Stimulated activated naive B cell treated with anti-CD40 and anti-IgM and Interleukin-4, amounts not matched to agents 10 μg/mL and 1 μg/mL and 100 μg/mL, for 72 hours (primary cell): ENCODE results near the gene CDH23.
A peak's percentile ranks its signal among the peaks of the same experiment; 100 is the strongest.
"Not testable (repeated sequence)": the region's sequence is repeated elsewhere in the genome, so short reads cannot be mapped to it uniquely, and the experiment has no call there.

ENCODE experiments used
- ATAC-seq, 2 donors: fragments of 150-1000 bp; cut with Tn5 transposase; replicated peaks; 2 replicates each; pipeline ENCODE4 v1.10.0; 2021; ENCODE audit warnings: moderate library complexity in 1 of 2
- DNase-seq: peaks from one replicate; pipeline ENCODE4 v3.0.0; 2021
- H3K27ac Mint-ChIP-seq: one replicate; pipeline ENCODE4 v1.8.0; 2022; ENCODE audit warnings: mild to moderate bottlenecking, mixed read lengths
- H3K27me3 Mint-ChIP-seq, 2 donors: one replicate each; pipeline ENCODE4 v1.8.0; 2022; ENCODE audit warnings: mixed read lengths in 2 of 2
- H3K36me3 Mint-ChIP-seq, 2 donors: one replicate each; pipeline ENCODE4 v1.8.0; 2022; ENCODE audit warnings: mixed read lengths in 2 of 2, mild to moderate bottlenecking in 1 of 2
- H3K4me1 Mint-ChIP-seq, 2 donors: one replicate each; pipeline ENCODE4 v1.8.0; 2022; ENCODE audit warnings: mixed read lengths in 2 of 2, mild to moderate bottlenecking in 1 of 2
- H3K4me3 Mint-ChIP-seq, 2 donors: one replicate each; pipeline ENCODE4 v1.8.0; 2022; ENCODE audit warnings: mild to moderate bottlenecking in 2 of 2, mixed read lengths in 2 of 2, moderate library complexity in 1 of 2
- H3K9me3 Mint-ChIP-seq, 2 donors: one replicate each; pipeline ENCODE4 v1.8.0; 2022; ENCODE audit warnings: mixed read lengths in 2 of 2, mild to moderate bottlenecking in 1 of 2

The CDH23 gene

DNA sequence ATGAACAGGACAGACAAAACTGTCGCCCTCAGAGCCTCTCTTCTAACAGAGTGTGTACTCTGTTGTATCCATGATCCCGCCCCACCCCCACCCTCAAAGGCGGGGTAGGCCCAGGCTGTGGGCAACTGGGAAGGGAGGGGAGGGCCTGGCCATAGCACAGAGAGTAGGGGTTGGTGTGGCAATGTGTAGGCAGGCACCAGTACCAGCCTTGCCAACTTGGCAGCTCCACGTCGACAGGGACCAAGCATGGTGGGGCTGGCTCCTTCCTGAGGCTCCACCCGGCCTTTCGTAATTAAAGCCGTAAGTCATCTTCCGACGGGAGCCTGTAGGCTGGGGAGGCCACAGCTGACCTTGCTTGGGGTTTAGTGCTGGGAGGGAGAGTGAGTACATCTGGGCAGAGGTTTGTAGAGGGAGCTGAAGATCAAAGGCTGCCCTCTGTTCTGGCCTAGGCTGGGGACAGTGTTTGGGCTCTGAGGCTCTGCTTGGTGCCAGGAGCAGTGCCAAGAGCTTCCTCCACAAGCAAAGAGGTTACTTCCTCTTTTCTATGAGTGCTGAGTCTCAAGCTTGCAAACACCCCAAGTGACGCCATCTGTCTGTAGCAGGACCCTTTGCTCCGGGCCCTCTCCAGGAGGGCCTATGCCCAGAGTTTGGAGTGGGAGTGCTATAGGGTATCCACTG is 201.2 kb downstream of the CDH23 start:
- H3K27ac Mint-ChIP-seq, result peak overlapping the region; percentile 47
- ATAC-seq (peak; percentile 95 to 97), DNase-seq (peak; percentile 19)
- H3K9me3 Mint-ChIP-seq, result no peaks in the 10 kb centered on the region
- H3K4me3 Mint-ChIP-seq, result no peak overlapping the region
- H3K36me3 Mint-ChIP-seq, result no peaks in the 10 kb centered on the region
- peaks cover 0 to 6% of the 10 kb centered on the region in 2 donors for H3K27me3 Mint-ChIP-seq
- H3K4me1 Mint-ChIP-seq, result peaks cover 5 to 10% of the 10 kb centered on the region in 2 donors

DNA sequence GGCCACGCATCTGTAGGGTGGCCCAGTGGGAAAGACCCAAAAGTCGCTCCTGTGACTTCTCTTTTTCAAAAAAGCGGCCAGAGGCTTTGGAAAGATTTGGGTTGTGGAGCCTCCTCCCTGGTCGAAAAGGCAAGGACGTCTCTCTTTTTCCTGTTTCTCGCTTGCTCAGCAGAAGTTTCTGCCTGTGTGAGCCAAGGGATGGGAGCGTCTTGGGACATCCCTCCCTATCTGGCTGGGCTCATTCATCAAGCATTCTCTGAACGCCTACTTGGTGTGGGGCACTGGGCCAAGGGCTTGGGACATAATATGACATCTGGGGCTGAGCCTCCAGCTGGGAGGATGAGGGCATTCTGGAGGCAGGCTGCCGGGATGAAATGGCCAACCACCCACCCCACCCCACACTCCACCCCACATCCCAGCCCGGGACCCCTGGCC is 201.9 kb downstream of the CDH23 start:
- no peaks in the 10 kb centered on the region for H3K9me3 Mint-ChIP-seq
- H3K4me1 Mint-ChIP-seq, result peaks cover 5 to 10% of the 10 kb centered on the region in 2 donors
- H3K27ac Mint-ChIP-seq, result no peak overlapping the region
- DNase-seq (no peak), ATAC-seq (no peak)
- no peaks in the 10 kb centered on the region for H3K36me3 Mint-ChIP-seq
- H3K27me3 Mint-ChIP-seq, result peaks cover 0 to 6% of the 10 kb centered on the region in 2 donors
- H3K4me3 Mint-ChIP-seq, result no peak overlapping the region

DNA sequence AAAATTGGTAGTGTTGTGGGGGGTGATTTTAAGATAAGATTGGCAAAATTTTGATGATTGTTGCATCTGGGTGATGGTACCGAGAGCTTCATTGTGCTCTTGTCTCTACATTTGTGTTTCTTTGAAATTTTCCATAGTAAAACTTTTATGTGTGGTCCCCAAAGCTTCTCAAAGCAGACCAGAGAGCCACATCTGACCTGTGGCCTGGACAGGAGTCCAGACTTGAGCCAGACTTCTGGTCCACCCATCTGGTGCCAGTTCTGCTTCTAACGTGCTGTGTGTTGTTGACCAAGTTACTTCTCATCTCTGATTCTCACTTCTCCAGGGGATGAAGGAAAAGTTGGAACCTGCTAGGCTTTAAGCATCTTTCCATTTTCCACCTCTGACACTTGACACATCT is 202.8 kb downstream of the CDH23 start:
- DNase-seq (no peak), ATAC-seq (no peak)
- H3K36me3 Mint-ChIP-seq, result no peaks in the 10 kb centered on the region
- H3K27me3 Mint-ChIP-seq, result peaks cover 0 to 9% of the 10 kb centered on the region in 2 donors
- H3K4me1 Mint-ChIP-seq, result peaks cover 5 to 10% of the 10 kb centered on the region in 2 donors
- no peak overlapping the region for H3K27ac Mint-ChIP-seq
- H3K4me3 Mint-ChIP-seq, result no peak overlapping the region
- no peaks in the 10 kb centered on the region for H3K9me3 Mint-ChIP-seq

DNA sequence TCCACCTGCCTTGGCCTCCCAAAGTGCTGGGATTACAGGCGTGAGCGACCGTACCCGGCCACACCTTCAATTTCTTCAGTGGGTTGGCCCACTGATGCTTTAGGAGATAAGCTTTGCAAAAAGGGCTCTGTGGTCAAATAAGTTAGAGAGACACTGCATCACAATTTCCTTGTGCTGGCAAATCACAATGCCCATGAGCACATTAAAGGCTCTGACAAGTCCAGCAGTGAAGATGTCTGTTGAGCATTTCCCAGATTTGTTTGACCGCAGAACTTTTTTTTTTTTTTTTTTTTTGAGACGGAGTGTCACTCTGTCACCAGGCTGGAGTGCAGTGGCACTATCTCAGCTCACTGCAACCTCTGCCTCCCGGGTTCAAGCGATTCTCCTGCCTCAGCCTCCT is 203.5 kb downstream of the CDH23 start:
- not testable (repeated sequence) for H3K4me1 Mint-ChIP-seq, ATAC-seq, H3K36me3 Mint-ChIP-seq, DNase-seq, H3K27me3 Mint-ChIP-seq, H3K27ac Mint-ChIP-seq, H3K4me3 Mint-ChIP-seq, H3K9me3 Mint-ChIP-seq

DNA sequence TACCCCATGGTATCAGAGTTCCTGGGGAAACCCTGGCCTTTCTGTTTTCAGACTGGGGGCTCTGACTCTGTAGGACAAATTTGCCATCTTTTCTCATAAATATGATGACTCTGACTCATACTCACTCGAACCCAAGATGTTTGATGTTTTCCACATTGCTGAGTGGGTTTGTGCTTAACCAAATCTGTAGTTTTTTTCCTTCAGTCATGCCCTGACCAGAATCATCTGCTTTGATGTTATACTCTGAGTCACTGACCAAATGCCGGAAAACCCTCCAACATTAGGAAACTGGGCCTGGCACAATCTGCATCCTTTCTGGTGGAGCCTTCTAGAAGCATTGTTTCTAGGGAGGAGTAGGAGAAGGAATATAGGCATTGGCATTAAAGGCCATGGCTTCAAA is 204.1 kb downstream of the CDH23 start:
- Mint-ChIP-seq H3K27me3 (peaks cover 0 to 6% of the 10 kb centered on the region in 2 donors), H3K36me3 (no peaks in the 10 kb centered on the region), H3K4me1 (peaks cover 5 to 10% of the 10 kb centered on the region in 2 donors), H3K27ac (no peak overlapping the region), H3K4me3 (no peak overlapping the region), H3K9me3 (no peaks in the 10 kb centered on the region)
- DNase-seq (no peak), ATAC-seq (no peak)

DNA sequence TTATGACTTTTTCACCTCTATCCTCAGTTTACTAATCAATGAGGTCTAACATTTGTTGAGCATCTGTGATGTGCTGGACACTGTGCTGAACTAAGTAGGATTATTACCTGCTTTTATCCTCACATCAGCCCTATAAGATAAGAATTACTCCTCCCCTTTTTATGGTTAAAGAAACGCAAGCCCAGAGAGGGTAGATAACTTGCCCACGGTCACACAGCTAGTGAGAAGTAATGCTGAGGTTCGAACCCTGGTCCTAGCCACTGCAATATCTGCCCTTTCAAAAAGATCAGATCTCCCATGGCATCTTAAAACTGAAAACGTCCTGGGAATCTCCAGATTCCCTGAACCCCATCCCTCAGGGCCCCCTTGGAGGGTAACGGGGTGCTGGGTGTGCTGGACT is 204.6 kb downstream of the CDH23 start:
- no peaks in the 10 kb centered on the region for H3K36me3 Mint-ChIP-seq
- peaks cover 0 to 6% of the 10 kb centered on the region in 2 donors for H3K27me3 Mint-ChIP-seq
- H3K27ac Mint-ChIP-seq, result no peak overlapping the region
- H3K4me1 Mint-ChIP-seq, result peaks cover 5 to 10% of the 10 kb centered on the region in 2 donors
- H3K9me3 Mint-ChIP-seq, result no peaks in the 10 kb centered on the region
- ATAC-seq (no peak), DNase-seq (no peak)
- no peak overlapping the region for H3K4me3 Mint-ChIP-seq

DNA sequence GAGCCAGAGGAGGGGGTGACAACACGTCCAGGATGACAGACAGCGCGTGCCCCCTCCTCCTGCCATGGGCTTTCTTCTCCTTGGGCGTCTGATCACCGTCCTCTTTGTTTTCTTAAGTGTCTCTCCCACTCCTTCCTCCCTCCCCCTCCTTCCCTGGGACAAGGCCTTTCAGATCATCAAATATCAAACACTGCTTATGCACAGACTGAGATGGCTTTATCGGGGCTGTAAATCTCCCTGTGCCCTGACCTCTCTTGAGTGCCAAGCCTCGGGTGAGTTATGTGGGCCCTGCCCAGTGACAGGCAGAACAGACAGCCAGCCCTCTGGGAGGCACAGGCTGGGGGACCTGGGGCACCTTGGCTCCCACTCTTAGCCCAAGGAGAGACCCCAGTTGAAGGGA is 206.4 kb downstream of the CDH23 start:
- ATAC-seq, result no peak
- Mint-ChIP-seq H3K27ac (no peak overlapping the region), H3K4me3 (no peak overlapping the region), H3K9me3 (no peaks in the 10 kb centered on the region), H3K36me3 (no peaks in the 10 kb centered on the region), H3K27me3 (peaks cover 0 to 6% of the 10 kb centered on the region in 2 donors), H3K4me1 (peaks cover 3 to 6% of the 10 kb centered on the region in 2 donors)
- DNase-seq, result no peak

DNA sequence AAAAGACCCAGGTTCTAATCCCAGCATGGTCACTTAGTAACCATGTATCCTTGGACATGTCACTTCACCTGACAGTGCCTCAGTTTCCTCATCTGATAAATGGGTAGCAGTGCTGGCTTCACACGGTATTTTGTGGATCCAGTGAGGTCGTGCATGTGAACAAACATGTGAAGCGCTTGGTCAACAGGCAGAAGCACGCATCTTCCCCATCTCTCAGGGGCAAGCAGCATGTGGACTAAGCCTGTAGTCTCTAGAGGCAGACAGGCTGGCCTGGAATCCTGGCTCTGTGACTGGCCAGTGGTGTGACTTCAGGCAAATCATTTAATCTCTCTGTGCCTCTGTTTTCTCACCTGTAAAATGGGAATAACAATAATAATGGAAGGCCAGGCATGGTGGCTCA is 207.0 kb downstream of the CDH23 start:
- no peaks in the 10 kb centered on the region for H3K9me3 Mint-ChIP-seq
- ATAC-seq (no peak), DNase-seq (no peak)
- no peaks in the 10 kb centered on the region for H3K4me1 Mint-ChIP-seq
- H3K36me3 Mint-ChIP-seq, result no peaks in the 10 kb centered on the region
- H3K4me3 Mint-ChIP-seq, result no peak overlapping the region
- H3K27me3 Mint-ChIP-seq, result peaks cover 0 to 6% of the 10 kb centered on the region in 2 donors
- no peak overlapping the region for H3K27ac Mint-ChIP-seq

DNA sequence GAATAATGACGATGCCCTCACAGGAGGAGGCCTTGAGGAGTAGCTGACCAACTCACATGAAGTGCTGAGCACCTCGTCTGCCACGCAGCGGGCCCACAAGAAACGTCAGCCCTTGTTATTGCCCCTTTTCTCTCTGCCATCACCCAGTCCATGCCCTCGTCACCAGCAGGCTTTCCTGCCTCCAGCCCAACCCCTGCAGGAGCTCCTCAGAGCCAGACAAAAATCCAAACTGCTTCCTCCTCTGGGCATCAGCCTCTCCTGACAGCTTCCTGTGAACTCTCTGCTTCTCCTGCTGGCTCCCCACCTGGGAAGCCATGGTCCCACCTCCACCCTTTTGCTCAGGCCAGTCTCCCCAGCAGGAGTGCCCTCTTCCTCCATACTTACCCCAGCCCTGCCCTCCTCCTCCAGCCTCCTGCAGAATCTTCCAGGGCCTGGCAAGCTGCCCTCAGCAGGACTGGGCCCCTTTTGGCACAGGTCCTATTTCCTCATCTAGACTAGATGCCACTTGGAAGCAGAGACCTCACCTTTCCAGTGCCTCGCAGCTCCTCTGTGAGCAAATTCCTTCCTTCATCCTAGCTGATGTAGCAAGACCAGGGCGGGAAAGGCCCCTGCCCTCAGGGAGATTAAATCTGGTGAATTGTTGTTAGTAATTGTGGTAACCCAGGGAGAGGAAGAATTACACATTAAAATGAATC is 207.8 kb downstream of the CDH23 start:
- no peak overlapping the region for H3K27ac Mint-ChIP-seq
- H3K4me1 Mint-ChIP-seq, result peaks cover 4% of the 10 kb centered on the region in 2 donors
- no peak overlapping the region for H3K4me3 Mint-ChIP-seq
- DNase-seq, result no peak
- ATAC-seq, result no peak
- no peaks in the 10 kb centered on the region for H3K36me3 Mint-ChIP-seq
- no peaks in the 10 kb centered on the region for H3K9me3 Mint-ChIP-seq
- peaks cover 5 to 10% of the 10 kb centered on the region in 2 donors for H3K27me3 Mint-ChIP-seq

DNA sequence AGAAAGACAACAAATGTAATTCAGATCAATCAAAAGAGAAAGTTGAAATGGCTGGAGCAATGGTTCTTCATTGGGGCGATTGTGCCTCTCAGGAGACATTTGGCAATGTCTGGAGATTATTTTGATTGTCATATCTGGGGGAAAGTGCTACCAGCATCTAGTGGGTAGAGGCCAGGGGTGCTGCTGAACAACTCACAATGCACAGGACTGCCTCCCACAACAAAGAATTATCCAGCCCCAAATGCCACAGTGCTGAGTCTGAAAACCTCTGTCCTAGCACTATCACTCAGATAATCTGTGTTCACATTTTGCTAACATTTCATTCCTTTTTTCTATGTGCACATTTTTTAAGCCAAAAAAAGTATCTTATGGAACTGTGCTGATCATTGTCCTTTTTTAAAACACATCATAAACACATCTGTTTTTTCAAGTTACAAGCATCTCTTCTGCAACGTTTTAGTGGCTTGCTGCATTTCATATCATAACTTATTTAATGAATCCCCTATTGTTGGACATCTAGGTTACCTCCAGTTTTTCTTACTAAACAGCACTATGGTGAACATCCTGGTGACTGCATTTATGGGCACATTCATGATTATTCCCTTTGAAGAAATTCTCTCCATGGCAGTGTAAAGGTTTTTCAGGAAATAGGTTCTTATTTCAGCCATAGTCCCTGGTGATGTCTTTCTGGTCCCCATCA is 208.7 kb downstream of the CDH23 start:
- no peak overlapping the region for H3K4me3 Mint-ChIP-seq
- H3K9me3 Mint-ChIP-seq, result no peaks in the 10 kb centered on the region

DNA sequence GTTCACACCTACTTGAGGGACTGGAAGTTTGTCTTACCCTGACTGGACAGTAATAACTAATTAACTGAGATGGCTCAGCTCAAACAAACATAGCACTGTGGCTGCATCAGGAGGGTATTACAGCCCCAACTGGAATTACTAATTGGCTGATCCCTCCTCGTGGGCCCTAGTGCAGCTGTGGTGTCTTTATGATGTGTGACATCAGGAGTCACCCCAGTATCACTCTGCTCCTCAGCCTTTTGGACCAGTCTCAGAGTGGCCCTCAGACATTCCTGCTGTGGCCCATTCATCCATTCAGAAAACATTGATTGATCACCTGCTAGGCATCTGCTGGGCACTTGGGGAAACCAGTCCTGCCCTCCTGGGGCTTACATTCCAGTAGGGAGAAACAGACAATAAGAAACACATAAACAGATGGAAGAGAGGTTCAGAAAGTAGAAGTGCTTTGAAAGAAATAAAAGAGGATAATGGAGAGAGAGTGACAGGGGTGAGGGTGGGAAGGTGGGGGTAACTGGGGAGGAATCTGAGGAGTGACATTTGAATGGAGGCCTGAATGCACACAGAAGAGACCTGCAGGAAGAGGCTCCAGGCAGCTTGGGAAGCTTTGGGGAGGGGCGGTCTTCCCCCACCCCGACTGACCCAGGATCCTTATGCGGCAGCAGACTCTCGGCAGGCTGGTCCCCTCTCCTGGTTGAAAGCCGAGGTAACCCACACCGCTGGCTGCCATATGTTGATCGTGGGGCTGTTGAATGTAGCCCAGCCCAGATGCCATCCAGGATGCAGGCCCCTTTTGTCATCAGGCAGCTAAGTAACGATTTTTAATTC is 209.7 kb downstream of the CDH23 start:
- H3K4me3 Mint-ChIP-seq, result no peak overlapping the region
- H3K9me3 Mint-ChIP-seq, result no peaks in the 10 kb centered on the region
- peaks cover 9 to 25% of the 10 kb centered on the region in 2 donors for H3K27me3 Mint-ChIP-seq
- peaks cover 4 to 5% of the 10 kb centered on the region in 2 donors for H3K4me1 Mint-ChIP-seq
- DNase-seq (no peak), ATAC-seq (no peak)
- H3K36me3 Mint-ChIP-seq, result no peaks in the 10 kb centered on the region
- H3K27ac Mint-ChIP-seq, result no peak overlapping the region

More for the DNA sequence above, 208.7 kb downstream of the CDH23 start:
- Mint-ChIP-seq H3K27me3 (peaks cover 9 to 19% of the 10 kb centered on the region in 2 donors), H3K36me3 (no peaks in the 10 kb centered on the region), H3K27ac (no peak overlapping the region), H3K4me1 (peaks cover 4 to 5% of the 10 kb centered on the region in 2 donors)
- ATAC-seq (no peak), DNase-seq (no peak)

DNA sequence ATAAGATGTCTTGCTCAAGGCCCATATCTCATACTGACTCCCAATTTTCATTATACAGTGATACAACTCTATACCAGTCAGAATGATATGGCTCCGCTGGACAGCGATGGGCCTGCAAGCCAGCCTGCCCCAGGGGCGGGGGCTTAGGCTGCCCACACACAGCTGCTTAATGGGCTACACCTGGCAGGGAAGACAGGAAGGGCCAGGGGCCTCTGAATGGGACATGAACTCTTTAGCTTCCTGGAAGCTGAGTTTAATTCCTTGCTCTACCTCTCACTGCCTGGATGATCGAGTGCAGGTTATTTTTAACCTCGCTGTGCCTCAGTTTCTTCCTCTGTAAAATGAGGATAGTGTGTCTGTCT is 210.3 kb downstream of the CDH23 start:
- no peak for ATAC-seq
- Mint-ChIP-seq H3K4me1 (peaks cover 4 to 5% of the 10 kb centered on the region in 2 donors), H3K27ac (peak overlapping the region; percentile 42)

DNA sequence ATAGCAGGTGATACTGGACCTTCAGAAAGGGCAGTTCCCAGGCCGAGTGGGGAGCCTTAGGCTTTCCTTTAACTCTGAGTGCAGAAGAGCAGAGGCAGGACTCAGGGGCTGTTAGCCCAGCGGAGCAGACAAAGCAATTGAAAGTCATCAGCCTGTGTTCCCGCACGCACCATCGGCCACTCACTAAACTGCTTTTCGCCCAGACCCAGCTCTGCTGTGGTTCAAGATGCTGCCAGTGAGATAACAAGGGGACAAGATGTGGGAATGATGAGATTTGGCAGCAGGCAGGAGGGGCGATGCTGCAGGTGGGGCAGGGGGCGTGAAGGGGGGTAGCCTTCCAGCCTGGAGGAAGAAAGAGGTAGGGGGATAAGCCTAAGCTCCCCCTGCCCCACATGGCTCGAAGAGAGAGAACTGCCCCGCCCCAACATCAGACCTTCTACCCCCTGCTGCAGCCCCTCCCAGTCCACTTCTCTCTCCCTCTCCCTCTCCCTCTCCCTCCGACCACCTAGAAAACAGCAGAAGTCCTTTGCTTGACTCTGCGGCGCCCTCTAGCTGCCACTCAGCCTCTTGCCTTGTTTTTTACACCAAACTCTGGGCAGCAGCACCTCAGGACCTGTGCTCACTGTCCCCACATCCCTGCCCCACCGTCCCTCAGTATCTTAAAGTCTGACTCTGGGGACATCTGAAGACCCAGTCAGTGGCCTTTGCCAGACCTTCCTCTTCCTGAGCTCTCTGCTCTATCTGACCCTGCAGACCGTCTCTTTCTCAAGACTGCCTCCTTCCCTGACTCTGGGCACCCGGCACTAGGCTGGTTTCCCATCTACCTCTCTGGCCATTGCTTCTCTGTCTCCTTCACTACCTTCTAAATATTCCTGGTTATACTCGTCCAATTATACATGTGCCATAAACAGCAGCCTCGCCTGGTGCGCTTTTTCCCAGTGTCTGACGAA is 212.4 kb downstream of the CDH23 start:
- peaks cover 17 to 26% of the 10 kb centered on the region in 2 donors for H3K27me3 Mint-ChIP-seq
- H3K4me1 Mint-ChIP-seq, result peaks cover 5 to 6% of the 10 kb centered on the region in 2 donors
- H3K27ac Mint-ChIP-seq, result no peak overlapping the region
- no peak overlapping the region for H3K4me3 Mint-ChIP-seq
- H3K36me3 Mint-ChIP-seq, result no peaks in the 10 kb centered on the region
- ATAC-seq (peak; percentile 65 to 67), DNase-seq (peak; percentile 46)
- H3K9me3 Mint-ChIP-seq, result no peaks in the 10 kb centered on the region

More for the DNA sequence above, 210.3 kb downstream of the CDH23 start:
- peaks cover 15 to 25% of the 10 kb centered on the region in 2 donors for H3K27me3 Mint-ChIP-seq
- no peaks in the 10 kb centered on the region for H3K36me3 Mint-ChIP-seq
- no peaks in the 10 kb centered on the region for H3K9me3 Mint-ChIP-seq
- DNase-seq, result no peak
- no peak overlapping the region for H3K4me3 Mint-ChIP-seq
